H7 (cell line): Measurements from ENCODE around the gene TMEM182. TPM values are rescaled to one million over a fixed set of nuclear protein-coding genes. Genes with fewer than 3 reads are reported as not detected.

Source experiments
- DNase-seq: peaks from one replicate; pipeline ENCODE4 v3.0.0; 2012
- H3K27me3 ChIP-seq: 2 replicates; pipeline ENCODE4 v1.6.0; 2011; ENCODE audit warnings: mild to moderate bottlenecking, low read length; ENCODE audit not compliant: control insufficient read depth, insufficient read depth
- H3K36me3 ChIP-seq: replicated peaks from 2 replicates; pipeline ENCODE4 v1.5.1; 2011; ENCODE audit warnings: low read length; ENCODE audit not compliant: control insufficient read depth, insufficient read depth
- H3K4me3 ChIP-seq: 2 replicates; pipeline ENCODE4 v1.5.1; 2011; ENCODE audit warnings: low read depth, mild to moderate bottlenecking, control low read depth, low read length, moderate library complexity; ENCODE audit not compliant: insufficient read depth
- total RNA-seq: library from RNA; depleted of rRNA; stranded (reverse); fragments of >200 nt; shearing (Covaris generic); gene quantifications from 2 replicates; pipeline ENCODE4 v1.2.3, GENCODE V29; 2014

TMEM182 gene
- total RNA-seq, 1 experiment from 2014 or later = 3.0 TPM

DNA sequence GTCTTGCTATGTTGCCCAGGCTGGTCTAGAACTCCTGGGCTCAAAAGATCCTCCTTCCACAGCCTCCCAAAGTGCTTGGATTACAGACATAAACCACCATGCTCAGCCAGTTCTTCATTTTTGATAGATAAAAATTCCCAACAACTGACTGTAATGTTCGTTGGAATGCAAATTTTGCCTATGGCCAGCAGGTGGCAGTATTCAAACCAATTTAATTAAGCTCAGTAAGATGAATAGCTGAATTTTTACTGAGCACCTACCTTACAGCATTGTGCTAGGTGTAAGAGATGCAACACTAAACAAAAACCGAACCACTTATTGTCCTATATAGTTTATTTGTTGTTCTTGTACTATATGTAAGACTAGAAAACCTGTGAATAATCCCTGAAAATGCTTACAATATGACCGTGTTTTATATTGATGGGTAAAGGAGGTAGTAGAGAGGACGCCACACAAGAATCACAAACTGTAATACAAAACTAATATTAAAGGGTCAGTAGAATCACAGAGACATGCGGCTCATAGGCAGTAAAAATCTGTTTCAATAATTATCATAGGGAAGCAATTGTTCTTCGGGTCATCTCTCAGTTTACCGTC is 8.2 kb upstream of the TMEM182 start:
- H3K36me3 ChIP-seq = no peaks in the 10 kb centered on the region
- no peaks in the 10 kb centered on the region for H3K27me3 ChIP-seq
- DNase-seq = no peak
- H3K4me3 ChIP-seq = no peak overlapping the region

GRCh38 chr2:102754456-102755145 is 7.2 kb upstream of the TMEM182 start:
- no peak for DNase-seq
- Histone ChIP-seq H3K4me3 (no peak overlapping the region), H3K27me3 (no peaks in the 10 kb centered on the region), H3K36me3 (no peaks in the 10 kb centered on the region)

- no peak overlapping the region for H3K4me3 ChIP-seq
- H3K27me3 ChIP-seq = no peaks in the 10 kb centered on the region
- DNase-seq = no peak
- no peaks in the 10 kb centered on the region for H3K36me3 ChIP-seq
Observed at GRCh38 chr2:102755284-102755683, 6.5 kb upstream of the TMEM182 start.

DNA sequence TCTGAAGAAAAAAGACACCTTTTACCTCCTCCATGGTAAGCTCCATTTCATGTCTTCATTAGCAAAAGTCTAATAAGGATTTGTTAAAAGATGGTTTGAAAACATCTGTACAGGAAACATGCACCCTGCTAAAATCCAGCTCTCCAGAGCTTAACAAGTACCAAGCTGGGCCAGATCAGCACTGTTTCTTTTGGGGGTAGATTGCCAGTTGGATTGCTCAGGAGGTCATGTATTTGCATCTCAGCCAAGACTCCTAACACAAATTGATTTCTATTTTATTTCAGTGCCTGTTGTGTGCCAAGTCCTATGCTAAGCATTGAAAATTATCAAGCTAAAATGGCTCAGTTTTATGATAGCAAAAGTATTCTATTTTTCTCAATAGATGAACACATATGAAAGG is 3.4 kb upstream of the TMEM182 start:
- no peak overlapping the region for H3K4me3 ChIP-seq
- H3K27me3 ChIP-seq = no peaks in the 10 kb centered on the region
- no peaks in the 10 kb centered on the region for H3K36me3 ChIP-seq

DNA sequence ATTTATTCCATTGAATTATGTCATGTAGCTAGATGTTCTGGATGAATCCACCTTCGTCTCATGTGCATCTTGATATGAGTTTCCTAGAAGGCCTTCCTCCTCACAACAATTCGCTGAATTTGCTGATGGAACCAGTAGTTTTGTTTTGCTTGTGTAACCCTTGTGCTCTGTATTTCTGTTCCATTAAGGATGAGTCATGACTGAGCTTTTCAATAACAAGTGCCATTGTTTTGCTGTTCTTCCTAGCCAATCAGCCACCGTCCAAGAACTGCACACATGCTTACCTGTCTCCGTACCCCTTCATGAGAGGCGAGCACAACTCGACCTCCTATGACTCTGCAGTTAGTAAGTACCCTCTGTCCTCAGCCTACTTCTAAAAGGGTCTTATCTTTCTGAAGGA is 2.3 kb downstream of the TMEM182 start:
- no peak for DNase-seq
- Histone ChIP-seq H3K4me3 (no peak overlapping the region), H3K27me3 (no peaks in the 10 kb centered on the region), H3K36me3 (no peaks in the 10 kb centered on the region)

More for the DNA sequence above, 3.4 kb upstream of the TMEM182 start:
- DNase-seq = no peak

DNA sequence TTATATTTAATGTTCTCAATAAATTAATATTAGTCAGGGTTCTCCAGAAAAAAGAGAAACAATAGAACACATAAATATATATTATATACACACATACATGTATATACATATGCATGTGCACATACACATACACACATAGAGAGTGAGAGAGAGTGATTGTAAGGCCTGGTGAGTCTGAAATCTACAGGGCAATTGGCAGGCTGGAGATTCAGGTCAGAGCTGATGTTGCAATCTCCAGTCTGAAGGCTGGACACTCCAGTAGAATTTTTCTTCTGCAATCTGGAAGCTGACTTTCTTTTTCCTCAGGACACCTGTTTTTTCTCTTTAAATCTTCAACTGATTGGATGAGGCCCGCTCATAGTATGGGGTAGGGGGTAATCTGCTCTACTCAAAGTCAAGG is 3.2 kb downstream of the TMEM182 start:
- no peak overlapping the region for H3K4me3 ChIP-seq

GRCh38 chr2:102768253-102768652 is 6.4 kb downstream of the TMEM182 start:
- Histone ChIP-seq H3K36me3 (no peaks in the 10 kb centered on the region; the same call in 1 of the 2 replicates), H3K27me3 (no peaks in the 10 kb centered on the region), H3K4me3 (no peak overlapping the region)
- DNase-seq = no peak

More for the DNA sequence above, 3.2 kb downstream of the TMEM182 start:
- H3K36me3 ChIP-seq = no peaks in the 10 kb centered on the region; the same call in 1 of the 2 replicates
- H3K27me3 ChIP-seq = no peaks in the 10 kb centered on the region
- DNase-seq = no peak

- H3K27me3 ChIP-seq = no peaks in the 10 kb centered on the region
- no peak overlapping the region for H3K4me3 ChIP-seq
- no peak for DNase-seq
- no peaks in the 10 kb centered on the region; the same call in 1 of the 2 replicates for H3K36me3 ChIP-seq
Observed at GRCh38 chr2:102768892-102769291, 7.1 kb downstream of the TMEM182 start.

DNA sequence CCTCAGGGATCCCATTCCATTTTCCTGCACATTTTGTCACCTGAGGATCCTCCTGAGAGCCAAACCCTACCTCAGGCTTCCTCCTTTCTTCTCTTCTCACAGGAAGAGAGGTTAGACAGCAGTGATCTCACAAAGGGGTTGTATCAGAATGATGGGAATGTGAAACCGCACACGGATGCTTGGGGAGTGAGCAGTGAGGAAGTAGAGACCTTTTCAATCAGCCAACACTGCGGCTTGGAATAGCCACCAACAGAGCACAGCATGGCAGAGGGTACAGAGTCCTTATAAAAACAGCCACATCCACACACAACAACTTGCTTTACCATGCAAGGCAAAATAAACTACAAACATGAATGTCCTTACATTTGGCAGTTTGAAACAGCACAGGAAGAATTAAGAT is 8.7 kb downstream of the TMEM182 start:
- no peaks in the 10 kb centered on the region; the same call in 1 of the 2 replicates for H3K36me3 ChIP-seq
- no peaks in the 10 kb centered on the region for H3K27me3 ChIP-seq
- no peak overlapping the region for H3K4me3 ChIP-seq
- no peak for DNase-seq

DNA sequence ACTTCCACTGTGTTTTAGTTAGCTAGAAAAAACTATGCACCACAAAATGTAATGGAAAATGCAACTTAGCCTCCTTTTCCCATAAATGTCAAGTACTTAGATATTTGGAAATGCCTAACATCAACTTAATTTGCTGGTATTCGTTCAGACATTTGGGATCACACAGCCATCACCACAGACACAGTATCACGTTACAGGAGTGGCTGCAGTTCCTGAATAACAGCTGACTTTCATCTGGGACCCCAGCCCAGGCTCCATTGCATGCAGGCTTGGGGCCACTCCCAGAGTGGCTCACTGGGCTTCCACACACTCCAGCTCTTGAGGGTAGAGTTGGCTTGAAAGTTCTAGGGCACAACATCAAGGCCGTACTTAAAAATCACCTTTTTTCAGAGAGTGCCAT is 9.3 kb downstream of the TMEM182 start:
- no peak for DNase-seq
- Histone ChIP-seq H3K27me3 (no peaks in the 10 kb centered on the region), H3K4me3 (no peak overlapping the region), H3K36me3 (no peaks in the 10 kb centered on the region; the same call in 1 of the 2 replicates)

- H3K4me3 ChIP-seq = no peak overlapping the region
- DNase-seq = no peak
- no peaks in the 10 kb centered on the region; the same call in 1 of the 2 replicates for H3K36me3 ChIP-seq
- H3K27me3 ChIP-seq = no peaks in the 10 kb centered on the region
Observed at GRCh38 chr2:102772659-102773058, 10.8 kb downstream of the TMEM182 start.

DNA sequence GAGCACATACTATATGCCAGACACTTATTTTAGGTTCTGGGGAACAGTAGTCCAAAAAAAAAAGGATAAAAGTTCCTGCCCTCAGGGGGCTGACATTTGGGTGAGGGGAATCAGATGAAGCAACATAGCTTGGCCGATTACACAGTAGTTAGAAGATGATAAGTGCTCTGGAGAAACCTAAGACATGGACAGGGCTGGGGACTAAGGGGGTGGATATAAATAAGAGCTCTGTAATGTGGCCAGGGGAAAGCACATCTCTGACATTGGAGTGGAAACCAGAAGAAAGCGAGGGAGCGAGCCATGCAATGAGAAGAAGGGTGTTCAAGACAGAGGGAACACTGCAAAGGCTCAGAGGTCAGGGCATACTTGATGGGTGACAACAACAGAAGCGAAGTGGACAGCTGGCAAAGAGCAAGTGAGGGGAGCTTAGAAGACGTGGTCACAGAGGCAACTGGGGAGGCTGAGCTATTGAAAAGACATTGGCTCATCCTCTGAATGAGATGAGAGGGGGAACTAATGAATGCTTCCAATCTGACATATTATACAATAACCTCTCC is 11.4 kb downstream of the TMEM182 start:
- no peaks in the 10 kb centered on the region for H3K27me3 ChIP-seq
- no peaks in the 10 kb centered on the region; the same call in 1 of the 2 replicates for H3K36me3 ChIP-seq
- H3K4me3 ChIP-seq = no peak overlapping the region
- DNase-seq = no peak

DNA sequence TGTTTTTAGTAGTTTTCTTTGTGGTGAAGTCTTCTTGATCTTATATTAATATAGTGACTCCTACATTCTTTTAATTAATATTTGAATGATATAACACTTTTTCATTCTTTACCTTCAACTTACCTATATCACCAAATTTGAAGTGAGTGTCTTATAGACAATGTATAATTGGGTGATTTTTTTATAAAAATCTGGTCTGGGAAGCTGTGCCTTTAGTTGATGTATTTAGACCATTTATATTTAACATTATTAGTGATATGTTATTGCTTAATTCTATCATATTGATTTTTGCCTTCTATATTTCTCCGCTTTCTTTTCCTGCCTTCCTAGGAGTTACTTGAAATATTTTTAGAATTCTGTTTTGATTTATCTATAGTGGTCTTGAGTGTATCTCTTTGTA is 16.4 kb downstream of the TMEM182 start:
- Histone ChIP-seq H3K27me3 (no peaks in the 10 kb centered on the region), H3K4me3 (no peak overlapping the region), H3K36me3 (no peaks in the 10 kb centered on the region)
- DNase-seq = no peak

- Histone ChIP-seq H3K36me3 (no peaks in the 10 kb centered on the region), H3K27me3 (no peaks in the 10 kb centered on the region)
- no peak for DNase-seq
Observed at GRCh38 chr2:102780467-102780866, 18.6 kb downstream of the TMEM182 start.

GRCh38 chr2:102782187-102782586 is 20.4 kb downstream of the TMEM182 start:
- H3K36me3 ChIP-seq = no peaks in the 10 kb centered on the region
- no peak overlapping the region for H3K4me3 ChIP-seq
- H3K27me3 ChIP-seq = no peaks in the 10 kb centered on the region
- no peak for DNase-seq

More at GRCh38 chr2:102780467-102780866, 18.6 kb downstream of the TMEM182 start:
- H3K4me3 ChIP-seq = no peak overlapping the region
